A549 (cell line): Measurements from ENCODE around the gene MARCO.

ENCODE experiments used
- HES2 ChIP-seq: fragments of >200 bp; sonication (Bioruptor Twin); formaldehyde crosslinking; IDR thresholded peaks from 2 replicates; pipeline ENCODE4 v1.6.1; 2016
- RCOR1 ChIP-seq: fragments of 150-350 bp; IDR thresholded peaks from 2 replicates; pipeline ENCODE4 v1.6.1; 2014; ENCODE audit warnings: antibody characterized with exemption, low read length, low read depth
- TF ChIP-seq, protein P1 (sequence below): fragments of >200 bp; sonication (Bioruptor Twin); formaldehyde crosslinking; IDR thresholded peaks from 3 replicates; pipeline ENCODE4 v1.5.1; 2016

DNA sequence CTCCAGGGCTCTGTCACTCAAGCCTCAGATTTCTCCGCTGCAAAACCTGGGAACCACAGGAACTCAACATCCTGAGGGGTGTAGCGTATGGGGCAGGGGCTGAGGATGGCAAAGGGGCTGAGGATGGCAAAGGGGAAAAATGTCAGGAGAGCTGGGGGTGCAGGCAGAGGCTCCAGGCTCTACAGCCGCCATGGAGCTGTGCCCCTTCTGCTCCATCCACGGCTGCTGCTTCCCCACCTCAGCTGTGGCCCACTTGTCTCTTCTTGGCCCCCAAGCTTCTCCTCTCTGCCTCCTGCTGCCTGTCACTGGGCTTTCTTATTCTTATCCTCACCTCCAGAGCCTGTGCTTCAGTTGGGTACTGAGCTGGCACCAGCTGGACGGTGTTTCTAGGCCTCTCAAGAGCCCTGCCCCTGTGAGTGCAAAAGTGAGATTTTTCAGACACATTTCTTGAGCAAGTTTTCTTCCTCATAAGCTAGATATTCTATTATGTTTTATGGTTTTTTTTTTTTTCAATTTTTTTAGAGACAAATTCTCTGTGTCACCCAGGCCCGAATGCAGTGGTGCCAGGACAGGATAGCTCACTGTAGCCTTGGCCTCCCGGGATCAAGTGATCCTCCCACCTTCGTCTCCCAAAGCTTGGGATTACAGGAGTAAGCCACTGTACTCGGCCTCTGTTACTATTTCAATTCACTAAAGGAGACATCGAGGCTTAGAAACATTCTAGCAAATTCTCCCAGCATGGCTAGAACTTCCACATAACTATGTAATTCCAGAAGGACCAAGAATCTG lies 49.0 kb downstream of the MARCO start:
- TF ChIP-seq RCOR1 (no peak), HES2 (no peak)
- TF ChIP-seq, protein P1, sequence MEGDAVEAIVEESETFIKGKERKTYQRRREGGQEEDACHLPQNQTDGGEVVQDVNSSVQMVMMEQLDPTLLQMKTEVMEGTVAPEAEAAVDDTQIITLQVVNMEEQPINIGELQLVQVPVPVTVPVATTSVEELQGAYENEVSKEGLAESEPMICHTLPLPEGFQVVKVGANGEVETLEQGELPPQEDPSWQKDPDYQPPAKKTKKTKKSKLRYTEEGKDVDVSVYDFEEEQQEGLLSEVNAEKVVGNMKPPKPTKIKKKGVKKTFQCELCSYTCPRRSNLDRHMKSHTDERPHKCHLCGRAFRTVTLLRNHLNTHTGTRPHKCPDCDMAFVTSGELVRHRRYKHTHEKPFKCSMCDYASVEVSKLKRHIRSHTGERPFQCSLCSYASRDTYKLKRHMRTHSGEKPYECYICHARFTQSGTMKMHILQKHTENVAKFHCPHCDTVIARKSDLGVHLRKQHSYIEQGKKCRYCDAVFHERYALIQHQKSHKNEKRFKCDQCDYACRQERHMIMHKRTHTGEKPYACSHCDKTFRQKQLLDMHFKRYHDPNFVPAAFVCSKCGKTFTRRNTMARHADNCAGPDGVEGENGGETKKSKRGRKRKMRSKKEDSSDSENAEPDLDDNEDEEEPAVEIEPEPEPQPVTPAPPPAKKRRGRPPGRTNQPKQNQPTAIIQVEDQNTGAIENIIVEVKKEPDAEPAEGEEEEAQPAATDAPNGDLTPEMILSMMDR: no peak
